GOT3 (cell line): Measurements from ENCODE around the gene SPRY4.
"Not testable (repeated sequence)": the region's sequence is repeated elsewhere in the genome, so short reads cannot be mapped to it uniquely, and the experiment has no call there.

Experiments
- DNase-seq: peaks from one replicate; lab custom pipeline; 2025; ENCODE audit warnings: mixed read lengths; lab: John Stamatoyannopoulos, UW

The SPRY4 gene

GRCh38 chr5:142295084-142295758 is 29.6 kb downstream of the SPRY4 start:
- DNase-seq: no peak

DNA sequence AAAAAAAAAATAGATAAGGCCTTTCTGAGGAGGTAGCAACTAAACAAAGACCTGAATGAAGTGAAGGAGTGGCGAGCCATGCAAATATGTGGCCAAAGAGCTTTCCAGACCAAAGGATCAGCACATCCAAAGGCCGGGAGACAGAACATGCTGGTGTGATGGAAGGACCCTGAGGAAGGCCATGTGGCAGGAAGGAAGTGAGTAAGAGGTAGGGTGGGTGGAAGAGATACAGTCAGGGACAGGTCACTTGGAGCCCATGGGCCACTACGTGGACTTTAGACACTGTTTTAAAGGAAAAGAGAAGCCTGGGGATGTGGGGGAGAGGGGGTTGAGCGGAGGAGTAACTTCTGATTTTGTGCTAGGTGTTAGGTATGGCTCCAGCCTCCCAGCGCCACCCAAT is 31.3 kb downstream of the SPRY4 start:
- DNase-seq: no peak

- no peak for DNase-seq
Observed at GRCh38 chr5:142292808-142293207, 32.0 kb downstream of the SPRY4 start.

- DNase-seq: no peak
Observed at GRCh38 chr5:142292249-142292648, 32.6 kb downstream of the SPRY4 start.

DNA sequence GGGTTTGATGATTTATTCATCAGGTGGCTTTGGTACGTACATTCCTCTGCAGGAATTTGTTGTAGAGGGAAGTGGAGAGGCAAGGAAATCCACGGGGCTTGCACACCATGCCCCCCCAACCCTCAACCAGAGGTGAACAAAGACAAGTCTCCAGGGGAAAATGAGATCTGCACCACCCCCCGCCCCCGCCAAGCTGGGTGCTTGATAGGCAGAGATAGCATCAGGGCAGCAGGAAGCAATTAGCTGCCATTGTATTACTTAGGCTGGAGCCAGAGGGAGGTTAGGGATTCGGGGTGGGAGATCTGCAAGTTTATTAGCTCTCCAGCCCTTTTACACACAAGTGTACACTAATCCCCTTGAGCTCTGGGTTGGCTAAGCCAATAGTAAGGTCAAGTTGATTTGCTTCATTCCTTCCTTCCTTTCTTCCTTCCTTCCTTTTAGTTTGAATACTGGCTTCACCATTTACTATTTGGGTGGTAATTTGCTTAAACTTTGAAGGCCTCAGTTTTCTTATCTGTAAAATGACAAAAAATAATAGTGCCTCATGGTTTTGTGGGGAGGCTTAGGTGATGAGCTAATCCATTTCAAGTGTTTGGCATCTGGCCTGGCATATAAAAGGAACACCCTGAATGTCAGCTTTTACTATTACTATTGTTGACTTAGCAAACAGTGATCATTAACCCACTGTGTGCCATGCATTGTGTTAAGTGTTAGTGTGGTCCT is 34.1 kb downstream of the SPRY4 start:
- no peak for DNase-seq

DNA sequence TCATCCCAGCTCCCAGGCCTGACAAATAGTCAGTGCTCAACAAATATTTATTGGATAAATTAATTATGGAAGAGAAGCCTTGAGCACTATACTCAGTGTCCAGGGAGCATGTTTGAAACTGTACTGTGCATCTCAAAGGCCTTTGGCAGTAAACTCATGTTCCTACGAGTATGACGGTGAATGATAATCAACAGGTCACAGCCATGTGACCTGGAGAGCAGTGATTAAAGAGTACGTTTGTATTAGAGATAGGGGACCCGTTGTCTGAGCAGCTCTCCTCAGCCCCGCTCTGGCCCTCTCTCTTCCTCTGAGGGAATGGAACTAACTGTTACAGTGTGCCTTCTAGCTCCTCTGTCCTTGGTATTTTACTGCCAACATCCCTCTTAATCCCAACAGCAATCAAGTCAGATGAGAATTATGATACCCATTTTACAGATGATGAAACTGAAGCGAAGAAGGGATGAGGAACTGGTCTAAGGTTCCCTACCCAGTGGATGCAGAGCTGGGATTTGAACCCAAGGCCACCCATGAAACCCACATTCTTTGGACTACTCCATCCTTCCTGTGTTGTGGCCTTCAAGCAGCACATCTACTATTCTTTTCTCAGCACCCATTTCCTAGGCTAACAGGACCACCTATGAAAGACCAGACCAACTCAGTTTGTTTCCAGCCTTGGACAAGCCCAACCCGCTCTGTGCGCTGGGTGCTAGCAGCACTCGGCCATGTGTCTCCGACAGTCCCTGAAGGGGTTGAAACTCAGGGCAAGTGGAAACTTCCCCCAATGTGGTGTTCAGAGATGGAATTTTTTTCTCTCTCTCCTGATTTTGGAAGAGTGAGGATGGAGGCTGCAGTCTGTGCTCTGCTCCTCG is 34.9 kb downstream of the SPRY4 start:
- no peak for DNase-seq

- DNase-seq: no peak
Observed at GRCh38 chr5:142287973-142288313, 36.9 kb downstream of the SPRY4 start.

DNA sequence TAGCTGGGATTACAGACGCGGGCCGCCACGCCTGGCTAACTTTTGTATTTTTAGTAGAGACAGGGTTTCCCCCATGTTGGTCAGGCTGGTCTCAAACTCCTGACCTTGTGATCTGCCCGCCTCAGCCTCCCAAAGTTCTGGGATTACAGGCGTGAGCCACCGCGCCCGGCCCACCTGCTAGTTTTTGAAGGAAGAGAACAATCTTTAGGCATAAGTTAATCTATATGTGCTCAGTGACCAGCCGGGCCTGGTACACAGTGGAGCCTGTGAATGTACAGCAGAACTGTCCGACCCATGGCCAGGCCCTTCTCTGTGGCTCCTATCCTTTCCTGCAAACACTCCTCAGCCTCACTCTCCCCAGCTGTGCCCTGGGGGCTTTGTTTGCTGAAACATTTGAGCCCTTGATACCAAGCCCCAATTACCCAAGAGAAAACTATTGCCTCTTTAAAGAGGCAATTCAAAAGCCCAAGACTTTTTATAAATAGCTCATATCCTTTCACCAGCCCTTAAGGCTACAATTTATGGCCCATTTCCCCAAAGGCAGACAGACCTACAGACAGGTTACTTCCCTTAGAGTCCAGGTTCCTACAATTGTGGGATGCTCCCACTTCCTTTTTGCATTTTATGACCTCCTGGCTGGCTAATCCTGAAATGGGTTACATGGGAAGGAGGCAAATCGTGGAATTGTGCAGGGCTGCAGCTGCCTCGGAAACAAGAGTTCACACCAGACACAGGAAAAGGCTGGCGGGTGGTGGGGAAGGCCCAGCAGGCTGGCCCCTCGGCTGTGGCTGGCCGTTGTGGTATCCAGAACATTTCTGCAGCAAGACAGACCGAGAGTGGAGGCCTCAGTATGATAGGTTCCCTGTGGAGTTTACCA is 37.5 kb downstream of the SPRY4 start:
- no peak for DNase-seq

DNA sequence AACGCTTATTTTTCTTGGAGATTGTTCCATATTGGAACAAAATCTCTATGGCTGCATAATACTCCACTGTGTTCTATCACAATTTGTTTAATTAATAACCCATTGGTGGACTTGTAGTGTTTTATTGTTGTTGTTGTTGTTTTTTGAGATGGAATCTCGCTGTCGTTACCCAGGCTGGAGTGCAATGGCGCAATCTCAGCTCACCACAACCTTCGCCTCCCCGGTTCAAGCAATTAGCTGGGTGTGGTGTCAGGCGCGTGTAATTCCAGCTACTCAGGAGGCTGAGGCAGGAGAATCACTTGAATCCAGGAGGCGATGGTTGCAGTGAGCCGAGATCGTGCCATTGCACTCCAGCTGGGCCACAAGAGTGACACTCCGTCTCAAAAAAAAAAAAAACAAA is 38.7 kb downstream of the SPRY4 start:
- DNase-seq: no peak

GRCh38 chr5:142283304-142283703 is 41.5 kb downstream of the SPRY4 start:
- no peak for DNase-seq

DNA sequence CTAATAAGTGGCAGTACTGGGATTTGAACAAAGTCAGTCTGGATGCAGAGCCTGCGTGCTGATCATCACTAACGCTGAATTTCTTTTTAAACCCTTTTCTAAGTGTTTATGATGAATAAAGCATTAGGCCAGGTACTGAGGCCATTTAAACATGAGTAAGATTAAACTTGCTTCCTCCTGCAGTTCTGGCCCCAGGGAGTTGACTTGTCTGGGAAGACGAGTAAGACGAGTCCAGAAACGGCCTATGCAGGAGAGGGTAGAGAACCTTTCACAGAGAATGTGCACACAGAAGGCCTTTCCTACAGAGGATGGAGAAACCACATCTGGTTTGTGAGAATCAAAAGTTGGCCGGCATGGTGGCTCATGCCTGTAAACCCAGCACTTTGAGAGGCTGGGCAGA is 42.9 kb downstream of the SPRY4 start:
- DNase-seq: no peak

DNA sequence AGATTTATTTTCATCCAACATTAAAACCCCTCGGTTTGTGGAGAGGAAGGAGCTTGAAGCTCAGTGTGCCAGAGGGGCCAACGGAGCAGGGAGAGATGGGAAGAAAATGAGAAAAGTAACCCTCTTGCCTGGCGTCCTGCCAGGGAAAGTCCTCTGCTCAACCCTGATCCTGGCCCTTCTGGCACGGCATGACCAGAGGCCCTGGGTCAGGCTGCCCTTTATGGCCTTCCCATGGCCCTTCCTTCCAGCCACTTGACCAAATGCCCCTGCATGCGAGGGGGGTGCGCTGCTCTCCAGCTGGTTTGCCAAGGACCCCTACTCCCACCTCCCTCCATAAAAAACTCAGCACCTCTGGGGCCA is 43.8 kb downstream of the SPRY4 start:
- no peak for DNase-seq

DNA sequence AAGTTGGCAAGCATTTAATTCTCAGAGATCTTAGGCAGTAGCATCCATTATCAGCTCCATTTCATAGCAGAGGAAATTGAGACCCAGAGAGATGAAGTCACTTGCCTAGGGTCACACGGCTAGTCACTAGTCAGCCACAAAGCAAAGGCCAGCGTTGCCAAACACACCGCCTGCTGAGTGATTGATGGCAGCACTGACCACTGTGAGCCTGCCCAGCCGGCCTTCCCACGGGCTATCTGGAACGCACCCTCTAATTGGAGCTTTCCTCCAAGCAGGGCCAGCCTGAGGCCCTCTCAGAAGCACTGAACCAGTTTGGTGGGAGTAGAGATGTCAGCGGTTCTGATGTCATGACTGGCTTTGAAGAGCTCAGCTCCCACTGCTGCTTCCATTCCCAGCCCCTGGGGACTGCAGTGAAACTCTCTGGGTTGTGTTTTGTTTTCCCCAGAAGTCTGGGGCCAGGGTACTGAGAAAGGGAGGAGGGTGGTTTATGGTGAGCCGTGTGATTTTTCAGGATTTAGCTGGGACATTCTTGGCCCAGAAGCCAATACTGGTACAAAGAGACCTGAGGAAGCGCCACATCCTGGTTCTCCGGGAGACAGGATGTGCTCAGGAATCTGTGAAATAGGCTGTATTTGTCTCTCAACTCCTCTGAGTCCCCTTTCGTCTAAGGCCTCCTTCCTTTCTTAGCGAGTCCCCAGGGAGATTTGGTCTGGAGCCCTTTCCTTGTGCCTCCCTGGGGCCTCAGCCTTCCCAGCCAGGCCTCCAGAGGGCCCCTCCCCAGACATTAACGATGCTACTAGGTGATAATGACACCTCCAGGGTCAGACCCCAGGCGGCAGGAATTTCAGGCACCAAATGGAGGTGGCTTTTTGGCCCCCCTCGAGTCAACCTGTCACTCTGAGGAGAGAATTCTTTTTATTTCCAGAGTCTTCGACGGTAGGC is 44.5 kb downstream of the SPRY4 start:
- no peak for DNase-seq

- DNase-seq: no peak
Observed at GRCh38 chr5:142278627-142279026, 46.2 kb downstream of the SPRY4 start.

DNA sequence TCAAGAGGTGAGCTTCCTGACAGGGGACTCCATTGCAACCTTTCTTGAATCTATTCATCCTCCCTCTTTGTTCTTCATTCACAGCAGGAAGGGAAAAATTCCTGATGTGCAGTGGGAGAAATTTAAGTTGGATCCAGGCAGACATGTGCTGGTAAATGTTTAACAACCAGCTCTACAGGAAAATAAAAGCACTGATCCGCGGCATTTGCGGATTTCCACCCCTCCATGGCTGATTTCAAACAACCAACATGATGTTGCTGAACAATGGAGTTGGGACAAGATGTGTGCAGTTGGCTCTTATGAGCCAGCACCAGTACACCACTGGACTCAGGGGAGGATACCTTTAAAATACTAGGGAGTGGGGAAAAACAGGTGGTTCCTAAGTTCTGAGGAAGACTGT is 47.0 kb downstream of the SPRY4 start:
- DNase-seq: no peak

DNA sequence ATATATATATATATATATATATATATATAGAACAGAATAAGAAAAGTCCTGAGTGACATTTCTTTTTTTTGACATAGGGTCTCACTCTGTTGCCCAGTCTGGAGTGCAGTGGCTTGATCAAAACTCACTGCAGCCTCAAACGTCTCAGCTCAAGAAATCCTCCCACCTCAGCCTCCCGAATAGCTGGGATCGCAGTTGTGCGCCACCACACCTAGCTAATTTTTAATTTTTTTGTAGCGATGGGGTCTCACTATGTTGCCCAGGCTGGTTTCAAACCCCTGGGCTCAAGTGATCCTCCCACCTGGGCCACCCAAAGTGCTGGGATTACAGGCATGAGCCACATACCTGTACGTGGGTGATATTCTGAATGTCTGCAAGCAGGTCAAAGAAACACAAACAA is 48.3 kb downstream of the SPRY4 start:
- DNase-seq: no peak

DNA sequence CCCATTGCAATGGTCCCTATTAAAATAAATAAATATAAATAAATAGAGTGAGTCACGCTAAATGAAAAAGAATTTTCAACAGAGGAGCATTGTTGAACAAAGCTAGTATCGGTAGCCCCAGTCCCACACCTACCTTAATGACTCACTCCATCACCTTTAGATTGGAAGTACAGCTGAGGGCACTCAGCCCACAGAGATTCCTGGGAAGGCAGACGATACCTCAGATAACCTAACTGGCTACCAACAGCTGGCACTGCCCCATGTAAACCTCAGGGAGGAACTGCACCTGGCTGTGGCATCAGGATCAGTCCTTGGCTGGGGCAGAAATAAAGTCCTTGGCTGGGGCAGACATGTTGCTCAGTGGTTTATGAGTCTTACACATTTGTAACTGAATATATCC is 49.3 kb downstream of the SPRY4 start:
- DNase-seq: no peak

GRCh38 chr5:142272596-142272995 is 52.2 kb downstream of the SPRY4 start:
- not testable (repeated sequence) for DNase-seq

- DNase-seq: not testable (repeated sequence)
Observed at GRCh38 chr5:142264084-142264483, 60.7 kb downstream of the SPRY4 start.

DNA sequence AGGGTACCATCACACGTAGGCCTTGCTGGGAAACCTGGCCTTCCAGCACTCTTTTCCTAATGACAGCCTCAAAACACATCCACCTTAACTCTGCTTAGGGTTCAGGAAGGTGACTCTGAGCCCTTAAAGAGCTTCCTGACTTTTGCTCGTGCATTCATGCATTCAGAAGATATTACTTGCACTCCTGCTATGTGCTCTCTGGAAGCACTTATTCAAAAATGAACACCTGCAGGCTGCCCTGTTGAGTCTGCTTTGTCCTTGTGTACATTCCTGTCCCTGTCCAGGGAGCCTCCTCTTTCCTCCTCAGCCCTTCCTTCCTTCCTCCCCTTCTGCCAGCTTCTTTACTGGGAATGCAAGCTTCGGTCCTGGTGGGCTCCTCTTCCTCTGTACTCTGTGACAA is 61.5 kb downstream of the SPRY4 start:
- DNase-seq: no peak

- no peak for DNase-seq
Observed at GRCh38 chr5:142262683-142263082, 62.1 kb downstream of the SPRY4 start.
